C4-2B (cell line): ENCODE measurements around the gene CELSR1.

Experiments
- CTCF ChIP-seq: fragments of 450-650 bp; conservative IDR thresholded peaks from 2 replicates; pipeline ENCODE4 v1.5.1; 2017; ENCODE audit warnings: mild to moderate bottlenecking
- ZFX ChIP-seq: fragments of 450-650 bp; IDR thresholded peaks from 2 replicates; pipeline ENCODE4 v1.6.1; 2017

- no peak for TF ChIP-seq CTCF
- no peak for TF ChIP-seq ZFX
These were observed 149.7 kb downstream of the CELSR1 start for GRCh38 chr22:46387748-46388147.
